ENCODE measurements around the gene CYP4X1. TPM values are rescaled to one million over a fixed set of nuclear protein-coding genes. Genes with fewer than 3 reads are reported as not detected.
"Not testable (repeated sequence)": the region's sequence is repeated elsewhere in the genome, so short reads cannot be mapped to it uniquely, and the experiment has no call there.

Gene CYP4X1
- total and polyA plus RNA-seq, 2 donors (not counting 1 experiment from before 2014, with no cell fraction given), result not detected

GRCh38 chr1:47002211-47002610, 21.3 kb upstream of the CYP4X1 start:
- ATAC-seq (ENCODE audit: low read depth) (no peak), DNase-seq (no peak)
- Histone ChIP-seq H4K20me1 (ENCODE audit: control insufficient read depth, insufficient read depth, low read length, poor library complexity, severe bottlenecking) (no peaks in the 10 kb centered on the region), H3K4me2 (replicated peaks; ENCODE audit: low read depth, low read length, poor library complexity, severe bottlenecking) (no peak overlapping the region), H3K9ac (ENCODE audit: low read length) (no peak overlapping the region), H2AFZ (ENCODE audit: insufficient read depth, low read depth, low read length, poor library complexity, severe bottlenecking) (no peak overlapping the region), H3K27ac (ENCODE audit: low read length in 2 of 2) (no peak overlapping the region), H3K27me3 (replicated peaks in 1 of 4; ENCODE audit: control extremely low read depth in 1 of 4, control insufficient read depth in 3 of 4, insufficient read depth in 4 of 4, low read length in 3 of 4) (peaks cover 0 to 8% (median 1%) of the 10 kb centered on the region in 4 experiments), H3K36me3 (replicated peaks in 1 of 2; ENCODE audit: control extremely low read depth in 1 of 2, control insufficient read depth in 1 of 2, extremely low read depth in 1 of 2, insufficient read depth in 2 of 2, low read length in 1 of 2) (no peaks in the 10 kb centered on the region), H3K4me3 (ENCODE audit: control extremely low read depth in 1 of 5, extremely low read depth in 1 of 5, insufficient read depth in 1 of 5, low read depth in 2 of 5, low read length in 4 of 5) (no peak overlapping the region), H3K4me1 (ENCODE audit: control insufficient read depth in 2 of 2, insufficient read depth in 2 of 2, low read length in 2 of 2) (no peaks in the 10 kb centered on the region), H3K79me2 (ENCODE audit: control insufficient read depth, insufficient read depth, low read length) (no peaks in the 10 kb centered on the region), H3K9me3 (ENCODE audit: control extremely low read depth in 1 of 3, control insufficient read depth in 2 of 3, insufficient read depth in 1 of 3, low read length in 2 of 3) (peaks cover 0 to 4% (median 0%) of the 10 kb centered on the region in 3 donors)
- H3K27ac Mint-ChIP-seq, result no peak overlapping the region
- peaks cover 40% of the 10 kb centered on the region for H3K27me3 Mint-ChIP-seq
- intact Hi-C loops (cut with micrococcal nuclease), result no loop called here
- ChIA-PET CTCF (no interaction called here), POLR2A (no interaction called here)
- no peaks in the 10 kb centered on the region for H3K4me1 Mint-ChIP-seq
- TF ChIP-seq CTCF (IDR thresholded peaks at IDR 0.05), result no peak
- no peak for TF ChIP-seq EZH2 (IDR thresholded peaks at IDR 0.05; ENCODE audit: borderline replicate concordance, insufficient read depth, low read depth, low read length, poor library complexity, severe bottlenecking)
- H3K9me3 Mint-ChIP-seq (ENCODE audit: insufficient read depth), result no peaks in the 10 kb centered on the region
- no peak overlapping the region for H3K4me3 Mint-ChIP-seq
- WGBS (ENCODE audit: insufficient coverage), result no CpG with 5 or more reads among the region's 1 CpG

- Histone ChIP-seq H3K4me2 (replicated peaks; ENCODE audit: low read depth, low read length, poor library complexity, severe bottlenecking) (no peak overlapping the region), H3K9me3 (ENCODE audit: control extremely low read depth in 1 of 3, control insufficient read depth in 2 of 3, insufficient read depth in 1 of 3, low read length in 2 of 3) (peaks cover 0 to 4% (median 0%) of the 10 kb centered on the region in 3 donors), H3K4me3 (ENCODE audit: control extremely low read depth in 1 of 5, extremely low read depth in 1 of 5, insufficient read depth in 1 of 5, low read depth in 2 of 5, low read length in 4 of 5) (no peak overlapping the region), H4K20me1 (ENCODE audit: control insufficient read depth, insufficient read depth, low read length, poor library complexity, severe bottlenecking) (no peaks in the 10 kb centered on the region), H3K9ac (ENCODE audit: low read length) (no peak overlapping the region), H3K4me1 (ENCODE audit: control insufficient read depth in 2 of 2, insufficient read depth in 2 of 2, low read length in 2 of 2) (no peaks in the 10 kb centered on the region), H3K27ac (ENCODE audit: low read length in 2 of 2) (no peak overlapping the region), H3K79me2 (ENCODE audit: control insufficient read depth, insufficient read depth, low read length) (no peaks in the 10 kb centered on the region), H3K27me3 (replicated peaks in 1 of 4; ENCODE audit: control extremely low read depth in 1 of 4, control insufficient read depth in 3 of 4, insufficient read depth in 4 of 4, low read length in 3 of 4) (peaks cover 0 to 8% (median 1%) of the 10 kb centered on the region in 4 experiments), H3K36me3 (replicated peaks in 1 of 2; ENCODE audit: control extremely low read depth in 1 of 2, control insufficient read depth in 1 of 2, extremely low read depth in 1 of 2, insufficient read depth in 2 of 2, low read length in 1 of 2) (no peaks in the 10 kb centered on the region), H2AFZ (ENCODE audit: insufficient read depth, low read depth, low read length, poor library complexity, severe bottlenecking) (no peak overlapping the region)
- ChIA-PET POLR2A (no interaction called here), CTCF (no interaction called here)
- no peaks in the 10 kb centered on the region for H3K4me1 Mint-ChIP-seq
- H3K9me3 Mint-ChIP-seq (ENCODE audit: insufficient read depth), result no peaks in the 10 kb centered on the region
- ATAC-seq (ENCODE audit: low read depth) (no peak), DNase-seq (no peak)
- H3K27ac Mint-ChIP-seq, result no peak overlapping the region
- intact Hi-C loops (cut with micrococcal nuclease), result no loop called here
- TF ChIP-seq EZH2 (IDR thresholded peaks at IDR 0.05; ENCODE audit: borderline replicate concordance, insufficient read depth, low read depth, low read length, poor library complexity, severe bottlenecking) (no peak), CTCF (IDR thresholded peaks at IDR 0.05) (no peak)
- H3K27me3 Mint-ChIP-seq, result peaks cover 41% of the 10 kb centered on the region
- H3K4me3 Mint-ChIP-seq, result no peak overlapping the region
- WGBS (ENCODE audit: insufficient coverage), result 87% methylated on average over 4 of the region's 5 CpGs
Measured at GRCh38 chr1:47003896-47004403, 19.5 kb upstream of the CYP4X1 start.

- 87% methylated on average over 9 of the region's 9 CpGs for WGBS (ENCODE audit: insufficient coverage)
- H3K36me3 ChIP-seq (replicated peaks in 1 of 2; ENCODE audit: control extremely low read depth in 1 of 2, control insufficient read depth in 1 of 2, extremely low read depth in 1 of 2, insufficient read depth in 2 of 2, low read length in 1 of 2); H4K20me1 ChIP-seq (ENCODE audit: control insufficient read depth, insufficient read depth, low read length, poor library complexity, severe bottlenecking); POLR2A ChIA-PET; intact Hi-C loops (cut with micrococcal nuclease); H3K4me1 Mint-ChIP-seq; CTCF ChIA-PET; H3K27ac ChIP-seq (ENCODE audit: low read length in 2 of 2); H3K4me2 ChIP-seq (replicated peaks; ENCODE audit: low read depth, low read length, poor library complexity, severe bottlenecking); H2AFZ ChIP-seq (ENCODE audit: insufficient read depth, low read depth, low read length, poor library complexity, severe bottlenecking); ATAC-seq (ENCODE audit: low read depth); H3K9me3 ChIP-seq (ENCODE audit: control extremely low read depth in 1 of 3, control insufficient read depth in 2 of 3, insufficient read depth in 1 of 3, low read length in 2 of 3); H3K79me2 ChIP-seq (ENCODE audit: control insufficient read depth, insufficient read depth, low read length); H3K9me3 Mint-ChIP-seq (ENCODE audit: insufficient read depth); H3K27me3 ChIP-seq (replicated peaks in 1 of 4; ENCODE audit: control extremely low read depth in 1 of 4, control insufficient read depth in 3 of 4, insufficient read depth in 4 of 4, low read length in 3 of 4); H3K4me3 Mint-ChIP-seq; H3K4me3 ChIP-seq (ENCODE audit: control extremely low read depth in 1 of 5, extremely low read depth in 1 of 5, insufficient read depth in 1 of 5, low read depth in 2 of 5, low read length in 4 of 5); H3K9ac ChIP-seq (ENCODE audit: low read length); DNase-seq; H3K4me1 ChIP-seq (ENCODE audit: control insufficient read depth in 2 of 2, insufficient read depth in 2 of 2, low read length in 2 of 2); H3K27ac Mint-ChIP-seq: not testable (repeated sequence)
- H3K27me3 Mint-ChIP-seq, result peaks cover 27% of the 10 kb centered on the region
Measured at GRCh38 chr1:47006437-47006836, 17.0 kb upstream of the CYP4X1 start.
